ENCODE measurements around the gene DNM3.

DNM3 gene

GRCh38 chr1:172201572-172201971 lies 360.3 kb downstream of the DNM3 start:
- DNase-seq = no peak

GRCh38 chr1:172203135-172203823 lies 362.0 kb downstream of the DNM3 start:
- no peak for DNase-seq

GRCh38 chr1:172203902-172204301 lies 362.6 kb downstream of the DNM3 start:
- no peak for DNase-seq

GRCh38 chr1:172206256-172206655 lies 365.0 kb downstream of the DNM3 start:
- no peak for DNase-seq

GRCh38 chr1:172208635-172209034 lies 367.3 kb downstream of the DNM3 start:
- DNase-seq = no peak

- DNase-seq = no peak
Measured at GRCh38 chr1:172211221-172211620, 369.9 kb downstream of the DNM3 start.

- no peak for DNase-seq
Measured at GRCh38 chr1:172212124-172212523, 370.8 kb downstream of the DNM3 start.

- DNase-seq = no peak
Measured at GRCh38 chr1:172215006-172215405, 373.7 kb downstream of the DNM3 start.

GRCh38 chr1:172219966-172220365 lies 378.7 kb downstream of the DNM3 start:
- no peak for DNase-seq

GRCh38 chr1:172220376-172220775 lies 379.1 kb downstream of the DNM3 start:
- no peak for DNase-seq

- no peak for DNase-seq
Measured at GRCh38 chr1:172221436-172221835, 380.1 kb downstream of the DNM3 start.

GRCh38 chr1:172224871-172225270 lies 383.6 kb downstream of the DNM3 start:
- DNase-seq = no peak

- DNase-seq = no peak
Measured at GRCh38 chr1:172229942-172230341, 388.6 kb downstream of the DNM3 start.

GRCh38 chr1:172230526-172230925 lies 389.2 kb downstream of the DNM3 start:
- DNase-seq = no peak

GRCh38 chr1:172236958-172237357 lies 395.7 kb downstream of the DNM3 start:
- DNase-seq = no peak

- no peak for DNase-seq
Measured at GRCh38 chr1:172238158-172238557, 396.9 kb downstream of the DNM3 start.

GRCh38 chr1:172238965-172239364 lies 397.7 kb downstream of the DNM3 start:
- no peak for DNase-seq

- no peak for DNase-seq
Measured at GRCh38 chr1:172239901-172240300, 398.6 kb downstream of the DNM3 start.

GRCh38 chr1:172241540-172241939 lies 400.2 kb downstream of the DNM3 start:
- no peak for DNase-seq

GRCh38 chr1:172244865-172245264 lies 403.6 kb downstream of the DNM3 start:
- DNase-seq = no peak

- DNase-seq = no peak
Measured at GRCh38 chr1:172245788-172246187, 404.5 kb downstream of the DNM3 start.

GRCh38 chr1:172246521-172247390 lies 405.5 kb downstream of the DNM3 start:
- DNase-seq = no peak

GRCh38 chr1:172251486-172251885 lies 410.2 kb downstream of the DNM3 start:
- no peak for DNase-seq

GRCh38 chr1:172252321-172252720 lies 411.0 kb downstream of the DNM3 start:
- DNase-seq = no peak
